ENCODE data around the gene PDGFRB.

DNA sequence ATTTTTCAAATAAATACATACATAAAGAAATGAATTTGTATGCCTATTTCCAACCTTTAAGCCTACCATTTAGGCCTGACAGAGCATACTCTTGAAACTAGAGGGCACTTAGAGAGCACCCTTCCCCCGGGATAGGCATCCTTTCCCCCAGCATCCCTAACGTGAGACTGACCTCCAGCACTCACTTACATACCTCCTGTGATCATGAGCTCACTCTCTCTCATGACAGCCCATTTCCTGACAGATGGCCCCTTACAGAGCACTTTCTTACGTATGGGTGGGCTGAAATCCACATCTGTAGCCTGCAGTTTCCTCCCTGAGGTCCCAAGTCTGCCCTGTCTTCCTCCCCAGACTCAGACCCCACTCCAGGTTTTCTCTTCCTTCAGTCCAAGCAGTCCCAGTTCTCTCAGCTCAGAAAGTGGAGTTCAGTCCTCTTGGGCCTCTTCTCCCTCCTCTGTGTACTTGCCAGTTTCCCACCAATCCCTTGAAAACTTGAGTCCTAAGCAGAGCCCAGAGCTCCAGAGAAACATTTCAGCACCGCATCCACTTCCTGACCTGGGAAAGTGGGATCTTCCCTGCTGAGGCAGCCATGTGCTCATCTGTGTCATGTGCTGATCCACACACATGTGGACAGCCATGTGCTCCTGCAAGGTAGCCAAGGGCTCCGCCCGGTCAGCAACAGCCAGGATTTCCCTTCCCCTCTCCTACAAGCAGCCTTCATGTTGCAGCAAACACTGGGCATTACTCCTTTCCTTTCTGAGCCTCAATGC is 8.8 kb upstream of the PDGFRB start:
- no peak for TF ChIP-seq ZNF274 (IDR thresholded peaks at IDR 0.05; ENCODE audit: low read length)
- no peak for TF ChIP-seq ZNF274 (tag by site-specific recombination; IDR thresholded peaks at IDR 0.05; ENCODE audit: borderline replicate concordance)
- TF ChIP-seq, protein P1, sequence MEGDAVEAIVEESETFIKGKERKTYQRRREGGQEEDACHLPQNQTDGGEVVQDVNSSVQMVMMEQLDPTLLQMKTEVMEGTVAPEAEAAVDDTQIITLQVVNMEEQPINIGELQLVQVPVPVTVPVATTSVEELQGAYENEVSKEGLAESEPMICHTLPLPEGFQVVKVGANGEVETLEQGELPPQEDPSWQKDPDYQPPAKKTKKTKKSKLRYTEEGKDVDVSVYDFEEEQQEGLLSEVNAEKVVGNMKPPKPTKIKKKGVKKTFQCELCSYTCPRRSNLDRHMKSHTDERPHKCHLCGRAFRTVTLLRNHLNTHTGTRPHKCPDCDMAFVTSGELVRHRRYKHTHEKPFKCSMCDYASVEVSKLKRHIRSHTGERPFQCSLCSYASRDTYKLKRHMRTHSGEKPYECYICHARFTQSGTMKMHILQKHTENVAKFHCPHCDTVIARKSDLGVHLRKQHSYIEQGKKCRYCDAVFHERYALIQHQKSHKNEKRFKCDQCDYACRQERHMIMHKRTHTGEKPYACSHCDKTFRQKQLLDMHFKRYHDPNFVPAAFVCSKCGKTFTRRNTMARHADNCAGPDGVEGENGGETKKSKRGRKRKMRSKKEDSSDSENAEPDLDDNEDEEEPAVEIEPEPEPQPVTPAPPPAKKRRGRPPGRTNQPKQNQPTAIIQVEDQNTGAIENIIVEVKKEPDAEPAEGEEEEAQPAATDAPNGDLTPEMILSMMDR (tag by site-specific recombination; IDR thresholded peaks at IDR 0.05) = no peak
- TF ChIP-seq, protein P2, sequence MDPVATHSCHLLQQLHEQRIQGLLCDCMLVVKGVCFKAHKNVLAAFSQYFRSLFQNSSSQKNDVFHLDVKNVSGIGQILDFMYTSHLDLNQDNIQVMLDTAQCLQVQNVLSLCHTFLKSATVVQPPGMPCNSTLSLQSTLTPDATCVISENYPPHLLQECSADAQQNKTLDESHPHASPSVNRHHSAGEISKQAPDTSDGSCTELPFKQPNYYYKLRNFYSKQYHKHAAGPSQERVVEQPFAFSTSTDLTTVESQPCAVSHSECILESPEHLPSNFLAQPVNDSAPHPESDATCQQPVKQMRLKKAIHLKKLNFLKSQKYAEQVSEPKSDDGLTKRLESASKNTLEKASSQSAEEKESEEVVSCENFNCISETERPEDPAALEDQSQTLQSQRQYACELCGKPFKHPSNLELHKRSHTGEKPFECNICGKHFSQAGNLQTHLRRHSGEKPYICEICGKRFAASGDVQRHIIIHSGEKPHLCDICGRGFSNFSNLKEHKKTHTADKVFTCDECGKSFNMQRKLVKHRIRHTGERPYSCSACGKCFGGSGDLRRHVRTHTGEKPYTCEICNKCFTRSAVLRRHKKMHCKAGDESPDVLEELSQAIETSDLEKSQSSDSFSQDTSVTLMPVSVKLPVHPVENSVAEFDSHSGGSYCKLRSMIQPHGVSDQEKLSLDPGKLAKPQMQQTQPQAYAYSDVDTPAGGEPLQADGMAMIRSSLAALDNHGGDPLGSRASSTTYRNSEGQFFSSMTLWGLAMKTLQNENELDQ (tag by site-specific recombination; IDR thresholded peaks at IDR 0.05; ENCODE audit: low read depth) = no peak
- no peak for TF ChIP-seq ZNF510 (tag by site-specific recombination; IDR thresholded peaks at IDR 0.05; ENCODE audit: insufficient replicate concordance)
- TF ChIP-seq ZNF221 (tag by site-specific recombination; IDR thresholded peaks at IDR 0.05; ENCODE audit: borderline replicate concordance) = no peak
- TF ChIP-seq ZFP37 (tag by site-specific recombination; IDR thresholded peaks at IDR 0.05) = no peak
- no peak for TF ChIP-seq BCL11B (tag by site-specific recombination; IDR thresholded peaks at IDR 0.05; ENCODE audit: low read depth)
- TF ChIP-seq ZNF830 (tag by site-specific recombination; IDR thresholded peaks at IDR 0.05; ENCODE audit: low read depth) = no peak

All from HEK293 (cell line).